IMR-90 (cell line): ENCODE data around the gene PRRC2A.

Experiments
- BHLHE40 ChIP-seq: fragments of 150-350 bp; IDR thresholded peaks from 2 replicates; pipeline ENCODE4 v1.6.1; 2016; ENCODE audit warnings: mild to moderate bottlenecking, low read depth, low read length
- CEBPB ChIP-seq: IDR thresholded peaks from 2 replicates; pipeline ENCODE4 v1.6.1; 2012; ENCODE audit warnings: low read depth, low read length, improper control_type of control experiment
- CHD1 ChIP-seq: IDR thresholded peaks from 2 replicates; pipeline ENCODE4 v1.6.1; 2012; ENCODE audit warnings: low read depth, low read length, improper control_type of control experiment
- FOS ChIP-seq: fragments of 150-350 bp; IDR thresholded peaks from 2 replicates; pipeline ENCODE4 v1.6.1; 2016; ENCODE audit warnings: low read depth, low read length
- MAFK ChIP-seq: IDR thresholded peaks from 2 replicates; pipeline ENCODE4 v1.6.1; 2012; ENCODE audit warnings: low read depth, low read length, improper control_type of control experiment
- MXI1 ChIP-seq: IDR thresholded peaks from 2 replicates; pipeline ENCODE4 v1.6.1; 2012; ENCODE audit warnings: low read depth, mild to moderate bottlenecking, low read length, moderate library complexity, borderline replicate concordance
- NFE2L2 ChIP-seq: fragments of 150-350 bp; IDR thresholded peaks from 2 replicates; pipeline ENCODE4 v1.6.1; 2016; ENCODE audit warnings: low read depth, mild to moderate bottlenecking, low read length
- POLR2A ChIP-seq: IDR thresholded peaks from 2 replicates; pipeline ENCODE4 v1.6.1; 2012; ENCODE audit warnings: mild to moderate bottlenecking, low read depth, low read length
- RAD21 ChIP-seq: IDR thresholded peaks from 2 replicates; pipeline ENCODE4 v1.6.1; 2012; ENCODE audit warnings: low read length, improper control_type of control experiment
- RCOR1 ChIP-seq: IDR thresholded peaks from 2 replicates; pipeline ENCODE4 v1.6.1; 2012; ENCODE audit warnings: mild to moderate bottlenecking, low read length, improper control_type of control experiment; ENCODE audit not compliant: insufficient replicate concordance
- RFX5 ChIP-seq: IDR thresholded peaks from 2 replicates; pipeline ENCODE4 v1.8.0; 2012; ENCODE audit warnings: low read depth, mild to moderate bottlenecking, low read length, moderate library complexity
- TF ChIP-seq, protein P1 (sequence below): conservative IDR thresholded peaks from 2 replicates; pipeline ENCODE4 v1.5.1; 2012; ENCODE audit warnings: mild to moderate bottlenecking, low read depth, low read length, improper control_type of control experiment
- TF ChIP-seq, protein P2 (sequence below): fragments of 150-350 bp; IDR thresholded peaks from 2 replicates; pipeline ENCODE4 v1.6.1; 2017; ENCODE audit warnings: mild to moderate bottlenecking, antibody characterized with exemption, low read length, low read depth

DNA sequence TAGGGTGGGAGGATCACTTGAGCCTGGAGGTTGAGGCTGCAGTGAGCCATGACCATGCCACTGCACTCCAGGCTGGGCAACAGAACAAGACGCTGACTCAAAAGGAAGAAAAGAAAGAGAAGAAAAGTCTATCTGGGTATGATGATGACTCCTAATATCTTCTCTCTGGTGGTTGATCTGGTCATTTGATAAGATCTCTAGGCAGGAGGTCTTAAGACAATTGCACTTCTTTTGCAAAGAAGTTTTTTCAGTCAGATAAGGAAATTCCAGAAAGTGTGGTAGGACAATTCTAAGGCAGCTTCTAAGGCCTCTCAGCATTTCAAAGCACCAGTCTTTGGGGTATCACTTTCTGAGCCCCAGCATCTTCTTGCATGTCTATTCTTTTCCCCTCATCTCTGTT, 13.2 kb upstream of the PRRC2A start:
- no peak for TF ChIP-seq POLR2A
- TF ChIP-seq, protein P1, sequence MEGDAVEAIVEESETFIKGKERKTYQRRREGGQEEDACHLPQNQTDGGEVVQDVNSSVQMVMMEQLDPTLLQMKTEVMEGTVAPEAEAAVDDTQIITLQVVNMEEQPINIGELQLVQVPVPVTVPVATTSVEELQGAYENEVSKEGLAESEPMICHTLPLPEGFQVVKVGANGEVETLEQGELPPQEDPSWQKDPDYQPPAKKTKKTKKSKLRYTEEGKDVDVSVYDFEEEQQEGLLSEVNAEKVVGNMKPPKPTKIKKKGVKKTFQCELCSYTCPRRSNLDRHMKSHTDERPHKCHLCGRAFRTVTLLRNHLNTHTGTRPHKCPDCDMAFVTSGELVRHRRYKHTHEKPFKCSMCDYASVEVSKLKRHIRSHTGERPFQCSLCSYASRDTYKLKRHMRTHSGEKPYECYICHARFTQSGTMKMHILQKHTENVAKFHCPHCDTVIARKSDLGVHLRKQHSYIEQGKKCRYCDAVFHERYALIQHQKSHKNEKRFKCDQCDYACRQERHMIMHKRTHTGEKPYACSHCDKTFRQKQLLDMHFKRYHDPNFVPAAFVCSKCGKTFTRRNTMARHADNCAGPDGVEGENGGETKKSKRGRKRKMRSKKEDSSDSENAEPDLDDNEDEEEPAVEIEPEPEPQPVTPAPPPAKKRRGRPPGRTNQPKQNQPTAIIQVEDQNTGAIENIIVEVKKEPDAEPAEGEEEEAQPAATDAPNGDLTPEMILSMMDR, result no peak
- no peak for TF ChIP-seq CEBPB
- TF ChIP-seq MAFK, result no peak
- no peak for TF ChIP-seq RAD21
- TF ChIP-seq, protein P2, sequence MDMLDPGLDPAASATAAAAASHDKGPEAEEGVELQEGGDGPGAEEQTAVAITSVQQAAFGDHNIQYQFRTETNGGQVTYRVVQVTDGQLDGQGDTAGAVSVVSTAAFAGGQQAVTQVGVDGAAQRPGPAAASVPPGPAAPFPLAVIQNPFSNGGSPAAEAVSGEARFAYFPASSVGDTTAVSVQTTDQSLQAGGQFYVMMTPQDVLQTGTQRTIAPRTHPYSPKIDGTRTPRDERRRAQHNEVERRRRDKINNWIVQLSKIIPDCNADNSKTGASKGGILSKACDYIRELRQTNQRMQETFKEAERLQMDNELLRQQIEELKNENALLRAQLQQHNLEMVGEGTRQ, result no peak
- TF ChIP-seq NFE2L2, result no peak
- TF ChIP-seq BHLHE40, result no peak
- no peak for TF ChIP-seq FOS
- no peak for TF ChIP-seq RFX5
- no peak for TF ChIP-seq RCOR1
- no peak for TF ChIP-seq CHD1
- no peak for TF ChIP-seq MXI1
